ENCODE results near the gene RNPEP. TPM values are rescaled to one million over a fixed set of nuclear protein-coding genes. Genes with fewer than 3 reads are reported as not detected.

The RNPEP gene
- total and polyA plus RNA-seq, 2 of the 13 experiments (the other 11 are each of a cell fraction or from before 2014, with no cell fraction given): 20.6 to 38.4 TPM

GRCh38 chr1:202045705-202046104 lies 63.3 kb downstream of the RNPEP start:
- Histone ChIP-seq H3K79me2 (ENCODE audit: insufficient read depth, low read length) (no peaks in the 10 kb centered on the region), H3K36me3 (replicated peaks in 1 of 2; ENCODE audit: control insufficient read depth in 1 of 2, insufficient read depth in 2 of 2, low read length in 2 of 2) (no peaks in the 10 kb centered on the region), H2AFZ (ENCODE audit: low read length) (no peak overlapping the region), H3K27ac (ENCODE audit: extremely low read length, insufficient read depth, low read length) (no peak overlapping the region), H3K9me3 (ENCODE audit: low read length) (no peaks in the 10 kb centered on the region), H4K20me1 (ENCODE audit: insufficient read depth, low read length) (no peaks in the 10 kb centered on the region), H3K4me2 (ENCODE audit: low read depth, low read length) (peak overlapping the region; percentile 74), H3K4me3 (replicated peaks in 1 of 3; ENCODE audit: insufficient read depth in 1 of 3, low read depth in 2 of 3, low read length in 3 of 3) (peak overlapping the region in 1 of 3 experiments; percentile 49; a peak in 1 of 6 replicates), H3K9ac (ENCODE audit: insufficient read depth, low read depth, low read length) (no peak overlapping the region), H3K4me1 (ENCODE audit: insufficient read depth, low read length) (peaks cover 80% of the 10 kb centered on the region), H3K27me3 (ENCODE audit: control insufficient read depth in 1 of 2, insufficient read depth in 2 of 2, low read length in 2 of 2) (no peaks in the 10 kb centered on the region)
- POLR2A ChIA-PET: interaction anchor here (3.2 to 4.2 kb wide), 4 partner anchors 11 to 40 kb away, joined by 26 to 31 read pairs (median 28); partner anchors contain the start of gene ELF3
- TF ChIP-seq ZNF652 (CRISPR knock-in tag; IDR thresholded peaks at IDR 0.05; ENCODE audit: borderline replicate concordance, low read depth) (no peak), UBTF (CRISPR knock-in tag; IDR thresholded peaks at IDR 0.05) (0 out of 2 replicates have a peak, but pooled peaks have one; percentile 8), CC2D1A (CRISPR knock-in tag; IDR thresholded peaks at IDR 0.05) (no peak), ZNF574 (CRISPR knock-in tag; IDR thresholded peaks at IDR 0.05) (peak; percentile 6; the same call in 1 of the 2 replicates)
- FAIRE-seq (no peak), ATAC-seq (no peak), DNase-seq (ENCODE audit: low spot score) (no peak)
- 48% methylated on average over 2 of the region's 2 CpGs for WGBS (ENCODE audit: low lambda C conversion rate)
- in situ Hi-C loops (cut with HindIII; ENCODE audit: extremely low pct_ligation_motif_present, low pct_unique_long_range_greater_than_20kb): no loop called here
- CTCF ChIA-PET (ENCODE audit: low intra/inter-chr PET ratio, low total read pairs): no interaction called here
- no TSS peak for BruUV-seq (replicated peaks)
- intact Hi-C loops (cut with micrococcal nuclease; ENCODE audit: unreplicated experiment): no loop called here

Data from HepG2 (cell line).